Measurements from ENCODE around the gene DEFB131A.
"Not testable (repeated sequence)": the region's sequence is repeated elsewhere in the genome, so short reads cannot be mapped to it uniquely, and the experiment has no call there.

The DEFB131A gene

GRCh38 chr4:9497575-9498467, 53.6 kb downstream of the DEFB131A start:
- H3K4me3 ChIP-seq (ENCODE audit: low read length); H3K9ac ChIP-seq (ENCODE audit: low read length); H3K9me3 ChIP-seq (ENCODE audit: control insufficient read depth, low read length); H3K27me3 ChIP-seq (ENCODE audit: control insufficient read depth, insufficient read depth, low read length); H3K4me1 ChIP-seq (ENCODE audit: control insufficient read depth, insufficient read depth, low read length); H3K36me3 ChIP-seq (ENCODE audit: control insufficient read depth, insufficient read depth, low read length): not testable (repeated sequence)

GRCh38 chr4:9498468-9499040, 54.3 kb downstream of the DEFB131A start:
- not testable (repeated sequence) for H3K9ac ChIP-seq (ENCODE audit: low read length); H3K4me3 ChIP-seq (ENCODE audit: low read length); H3K4me1 ChIP-seq (ENCODE audit: control insufficient read depth, insufficient read depth, low read length)

DNA sequence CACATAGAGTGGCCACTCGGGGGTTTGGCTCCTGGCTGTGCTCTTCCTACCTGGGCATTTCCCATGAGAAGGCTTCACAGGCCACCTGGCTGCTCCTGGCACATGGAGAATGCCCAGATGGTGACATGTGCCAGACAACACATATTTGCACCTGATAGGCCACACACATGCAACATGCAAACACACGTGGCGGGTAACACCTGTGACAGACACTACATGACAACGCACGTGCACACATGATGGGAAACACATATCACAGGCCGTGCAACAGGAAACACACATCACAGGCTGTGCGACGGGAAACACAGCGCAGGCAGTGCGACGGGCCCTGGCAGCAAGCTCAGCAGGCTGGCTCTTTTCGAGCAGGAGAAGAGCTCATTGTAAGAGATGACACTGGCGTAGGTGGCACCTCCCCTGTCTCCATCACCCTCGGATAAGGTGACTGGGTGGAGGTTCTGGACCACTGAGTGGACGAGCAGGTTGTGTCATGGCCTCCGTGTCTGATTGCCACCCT, 55.8 kb downstream of the DEFB131A start:
- H3K36me3 ChIP-seq (ENCODE audit: control insufficient read depth, insufficient read depth, low read length); H3K4me3 ChIP-seq (ENCODE audit: low read length); H3K9me3 ChIP-seq (ENCODE audit: control insufficient read depth, low read length); H3K9ac ChIP-seq (ENCODE audit: low read length); H3K4me1 ChIP-seq (ENCODE audit: control insufficient read depth, insufficient read depth, low read length); H3K27me3 ChIP-seq (ENCODE audit: control insufficient read depth, insufficient read depth, low read length): not testable (repeated sequence)

More at GRCh38 chr4:9498468-9499040, 54.3 kb downstream of the DEFB131A start:
- H3K36me3 ChIP-seq (ENCODE audit: control insufficient read depth, insufficient read depth, low read length); H3K27me3 ChIP-seq (ENCODE audit: control insufficient read depth, insufficient read depth, low read length); H3K9me3 ChIP-seq (ENCODE audit: control insufficient read depth, low read length): not testable (repeated sequence)
